HepG2 (cell line): Measurements from ENCODE around the gene BCL2A1. TPM values are rescaled to one million over a fixed set of nuclear protein-coding genes. Genes with fewer than 3 reads are reported as not detected.

ENCODE experiments used
- AGO2 ChIP-seq: fragments of 200-400 bp; formaldehyde crosslinking; optimal IDR thresholded peaks from 2 replicates; pipeline ENCODE3; 2017; ENCODE audit warnings: mild to moderate bottlenecking, low read depth, low read length, moderate library complexity
- ASH2L ChIP-seq: fragments of 300-600, 200-600 bp; sonication (generic); IDR thresholded peaks from 2 replicates; pipeline ENCODE4 v1.7.0; 2017; ENCODE audit warnings: low read depth, mild to moderate bottlenecking, moderate library complexity, mixed read lengths, low read length; ENCODE audit not compliant: insufficient read length
- BCL3 ChIP-seq: sonication (generic); formaldehyde crosslinking; IDR thresholded peaks from 2 replicates; pipeline ENCODE4 v1.5.1; 2020; ENCODE audit warnings: mild to moderate bottlenecking, missing genetic modification reagents, moderate library complexity
- BRCA1 ChIP-seq: sonication (generic); formaldehyde crosslinking; IDR thresholded peaks from 2 replicates; pipeline ENCODE4 v1.4.0; 2020; ENCODE audit warnings: missing genetic modification reagents
- CEBPZ ChIP-seq: IDR thresholded peaks from 2 replicates; pipeline ENCODE4 v1.6.1; 2012; ENCODE audit warnings: low read length, improper control_type of control experiment
- CREBL2 ChIP-seq: sonication (generic); formaldehyde crosslinking; IDR thresholded peaks from 2 replicates; pipeline ENCODE4 v1.8.1; 2023; ENCODE audit warnings: missing genetic modification reagents, mild to moderate bottlenecking, borderline replicate concordance
- HNF4A ChIP-seq: sonication (generic); formaldehyde crosslinking; IDR thresholded peaks from 2 replicates; pipeline ENCODE4 v1.4.0; 2020; ENCODE audit warnings: missing genetic modification reagents
- MTA1 ChIP-seq: sonication (generic); formaldehyde crosslinking; IDR thresholded peaks from 2 replicates; pipeline ENCODE4 v1.4.0; 2020; ENCODE audit warnings: missing genetic modification reagents, mild to moderate bottlenecking, borderline replicate concordance
- NR2F1 ChIP-seq, 2 experiments: fragments of 450-650 bp in 1 of 2; formaldehyde crosslinking in 1 of 2; IDR thresholded peaks; 2 replicates each; pipeline versions ENCODE4 v1.5.0 to v1.6.1; 2016 to 2020; ENCODE audit warnings: mild to moderate bottlenecking in 1 of 2, missing compliant biosample characterization in 1 of 2, missing genetic modification reagents in 1 of 2, moderate library complexity in 1 of 2
- RERE ChIP-seq: IDR thresholded peaks from 2 replicates; pipeline ENCODE4 v1.6.1; 2016; ENCODE audit warnings: low read depth, missing genetic modification reagents, missing compliant biosample characterization
- SMAD3 ChIP-seq: sonication (generic); formaldehyde crosslinking; IDR thresholded peaks from 2 replicates; pipeline ENCODE4 v1.4.0; 2020; ENCODE audit warnings: missing genetic modification reagents
- SNAPC5 ChIP-seq: sonication (generic); formaldehyde crosslinking; IDR thresholded peaks from 2 replicates; pipeline ENCODE4 v1.8.1; 2023; ENCODE audit warnings: mild to moderate bottlenecking, missing genetic modification reagents, borderline replicate concordance
- ZBTB49 ChIP-seq: sonication (generic); formaldehyde crosslinking; IDR thresholded peaks from 2 replicates; pipeline ENCODE4 v1.4.0; 2020; ENCODE audit warnings: missing genetic modification reagents, borderline replicate concordance
- ZNF33B ChIP-seq: sonication (generic); formaldehyde crosslinking; IDR thresholded peaks from 2 replicates; pipeline ENCODE4 v1.5.1; 2020; ENCODE audit warnings: mild to moderate bottlenecking, missing genetic modification reagents
- polyA plus RNA-seq, 8 experiments: library from polyadenylated mRNA; depleted of rRNA in 3 of 8; stranded (reverse) in 7 of 8; unstranded in 1 of 8; fragments of >200 nt; fragmentation: Illumina TruSeq in 4 of 8; extraction: Trizol in 4 of 8; gene quantifications; 2 replicates each; pipeline versions ENCODE4 v1.2.1 to v1.2.3, GENCODE V29; 2011 to 2016; ENCODE audit warnings: low read depth in 4 of 8, missing spikeins in 1 of 8, mixed read lengths in 1 of 8; ENCODE audit not compliant: insufficient read depth in 1 of 8
- total RNA-seq, 5 experiments: library from RNA; depleted of rRNA; stranded (reverse); fragments of >200 nt; fragmentation: Illumina TruSeq; extraction: Trizol; gene quantifications; 2 replicates each; pipeline ENCODE4 v1.2.3, GENCODE V29; 2016; ENCODE audit warnings: low read depth in 1 of 5

BCL2A1 gene
- total and polyA plus RNA-seq, 2 of the 13 experiments (the other 11 are each of a cell fraction or from before 2014, with no cell fraction given): 0.08 to 0.31 TPM

GRCh38 chr15:79978655-79979514 lies 7.9 kb upstream of the BCL2A1 start (continued):
- peak; percentile 73 to 89 for TF ChIP-seq NR2F1 (CRISPR knock-in tag; IDR thresholded peaks at IDR 0.05)
- no peak for TF ChIP-seq RERE (CRISPR knock-in tag)
- no peak for TF ChIP-seq BCL3 (CRISPR knock-in tag)
- no peak for TF ChIP-seq ZNF33B
- no peak for TF ChIP-seq ZBTB49
- no peak for TF ChIP-seq AGO2
- peak; percentile 92 for TF ChIP-seq ASH2L
- no peak for TF ChIP-seq SNAPC5
- TF ChIP-seq SMAD3 (CRISPR knock-in tag): no peak
- peak; percentile 98 for TF ChIP-seq HNF4A
- no peak for TF ChIP-seq CEBPZ
- no peak for TF ChIP-seq MTA1
- TF ChIP-seq BRCA1 (CRISPR knock-in tag): no peak
- no peak for TF ChIP-seq CREBL2 (CRISPR knock-in tag)
